Smooth muscle cell of trachea (primary cell): Measurements from ENCODE around the gene TMEM169. TPM values are rescaled to one million over a fixed set of nuclear protein-coding genes. Genes with fewer than 3 reads are reported as not detected.

Experiments
- total RNA-seq: library from RNA; depleted of rRNA; stranded (reverse); fragments of >200 nt; gene quantifications from 2 replicates; pipeline ENCODE4 v1.2.1, GENCODE V29; 2014

The TMEM169 gene, protein sequence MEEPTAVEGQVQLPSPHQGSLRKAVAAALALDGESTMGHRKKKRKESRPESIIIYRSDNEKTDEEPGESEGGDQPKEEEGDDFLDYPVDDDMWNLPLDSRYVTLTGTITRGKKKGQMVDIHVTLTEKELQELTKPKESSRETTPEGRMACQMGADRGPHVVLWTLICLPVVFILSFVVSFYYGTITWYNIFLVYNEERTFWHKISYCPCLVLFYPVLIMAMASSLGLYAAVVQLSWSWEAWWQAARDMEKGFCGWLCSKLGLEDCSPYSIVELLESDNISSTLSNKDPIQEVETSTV
- total RNA-seq: 0.29 and 0.50 TPM in 2 replicates

GRCh38 chr2:216081487-216082116, at the start of gene TMEM169, which contains the start of gene PECR:
TSS of gene TMEM169 (plus strand) at chr2:216081919. CDS start at chr2:216095964, 14,045 bp downstream.
TSS of gene PECR (minus strand) at chr2:216081809. CDS start at chr2:216081741, 68 bp downstream.

DNA sequence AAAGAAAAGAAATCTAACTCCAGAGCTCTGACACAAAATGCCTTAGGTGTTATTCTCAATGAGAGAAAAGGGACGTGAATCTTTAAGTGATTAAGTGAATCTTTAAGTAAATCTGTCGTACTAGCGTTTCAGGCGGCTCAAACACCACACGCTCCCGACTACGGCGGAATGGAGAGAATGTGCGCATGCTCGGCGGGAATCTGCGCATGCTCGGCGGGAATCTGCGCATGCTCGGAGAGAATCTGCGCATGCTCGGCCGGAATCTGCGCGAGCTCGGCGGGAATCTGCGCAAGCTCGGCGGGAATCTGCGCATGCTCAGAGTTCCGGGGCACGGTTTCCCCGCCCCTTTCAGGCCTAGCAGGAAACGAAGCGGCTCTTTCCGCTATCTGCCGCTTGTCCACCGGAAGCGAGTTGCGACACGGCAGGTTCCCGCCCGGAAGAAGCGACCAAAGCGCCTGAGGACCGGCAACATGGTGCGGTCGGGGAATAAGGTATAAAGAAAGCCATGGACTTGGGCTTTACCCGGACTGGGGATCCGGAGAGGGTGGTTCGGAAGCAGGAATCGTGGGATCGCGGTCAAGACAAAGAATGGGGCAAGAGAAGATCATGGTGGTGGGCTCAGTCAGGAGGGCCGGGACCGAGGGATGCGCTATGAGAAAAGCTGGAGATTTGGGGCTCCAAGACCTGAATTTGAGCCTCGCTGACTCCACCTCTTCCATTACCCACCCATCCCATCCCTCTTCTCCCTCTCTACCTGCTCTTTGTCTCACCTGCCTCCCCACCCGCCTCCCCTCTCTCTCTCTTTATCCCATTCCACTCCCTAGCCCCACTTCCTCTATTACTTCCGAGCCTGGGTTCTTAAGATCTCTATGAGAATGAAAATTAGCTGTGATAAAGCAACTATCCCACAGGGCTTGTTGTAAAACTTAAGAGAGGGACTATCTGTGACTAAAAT, 27.5 kb downstream of the TMEM169 start, which contains the start of gene XRCC5:
TSS of gene XRCC5 (plus strand) at position 382 of the 955 bp plus-strand sequence. CDS start at position 471, 89 bp downstream.

Other genes starting within 250 kb of the TMEM169 start
- 6.5 and 7.6 TPM in 2 replicates for gene MREG, start 68.4 kb upstream of the TMEM169 start, total RNA-seq
- 27.5 and 33.9 TPM in 2 replicates for gene PECR, start 110 bp upstream of the TMEM169 start, total RNA-seq
- 205 and 329 TPM in 2 replicates for gene XRCC5, start 27.4 kb downstream of the TMEM169 start, total RNA-seq